ENCODE results near the gene KRT78.

Gene KRT78

DNA sequence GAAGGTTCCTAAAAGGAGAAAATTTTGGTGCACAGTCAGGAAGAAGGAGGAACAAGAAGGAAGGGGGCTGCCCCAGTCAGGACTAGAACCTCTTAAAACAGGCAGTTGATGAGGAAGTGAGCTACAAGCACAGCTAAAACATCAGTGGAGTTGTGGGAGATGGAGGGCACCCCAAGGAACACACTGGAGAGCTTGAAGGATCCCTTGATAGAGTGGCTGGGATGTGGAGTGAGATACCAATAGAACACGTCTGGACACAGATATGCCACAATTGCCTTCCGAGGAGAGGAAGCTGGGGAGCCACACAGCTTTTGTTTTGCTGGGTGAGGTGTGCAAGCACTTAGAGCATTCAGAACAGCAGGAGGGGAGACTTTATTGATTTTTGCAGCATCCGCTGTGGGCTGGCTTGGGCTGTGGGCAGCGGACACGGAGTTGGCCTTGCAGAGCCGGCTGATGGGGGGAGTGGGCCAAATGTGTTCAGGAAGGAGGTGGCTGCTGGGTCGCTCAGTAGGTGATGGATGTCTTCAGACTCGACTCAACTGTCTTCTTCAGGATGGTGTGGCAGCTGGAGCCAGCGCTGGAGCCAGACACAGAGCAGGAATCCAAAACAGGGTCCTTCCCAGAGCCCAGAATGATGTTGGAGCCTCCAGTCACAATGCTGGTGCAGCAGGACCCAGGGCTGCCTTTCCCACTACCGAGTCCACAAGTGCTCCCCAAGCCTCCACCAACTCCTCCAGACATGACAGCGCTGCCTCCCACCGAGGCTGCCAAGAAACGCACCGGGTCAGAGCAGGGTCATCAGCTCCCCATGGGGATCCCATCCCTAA lies 10.0 kb downstream of the KRT78 start:
- no peak for DNase-seq (ENCODE audit: low read depth in 2 of 2)

DNA sequence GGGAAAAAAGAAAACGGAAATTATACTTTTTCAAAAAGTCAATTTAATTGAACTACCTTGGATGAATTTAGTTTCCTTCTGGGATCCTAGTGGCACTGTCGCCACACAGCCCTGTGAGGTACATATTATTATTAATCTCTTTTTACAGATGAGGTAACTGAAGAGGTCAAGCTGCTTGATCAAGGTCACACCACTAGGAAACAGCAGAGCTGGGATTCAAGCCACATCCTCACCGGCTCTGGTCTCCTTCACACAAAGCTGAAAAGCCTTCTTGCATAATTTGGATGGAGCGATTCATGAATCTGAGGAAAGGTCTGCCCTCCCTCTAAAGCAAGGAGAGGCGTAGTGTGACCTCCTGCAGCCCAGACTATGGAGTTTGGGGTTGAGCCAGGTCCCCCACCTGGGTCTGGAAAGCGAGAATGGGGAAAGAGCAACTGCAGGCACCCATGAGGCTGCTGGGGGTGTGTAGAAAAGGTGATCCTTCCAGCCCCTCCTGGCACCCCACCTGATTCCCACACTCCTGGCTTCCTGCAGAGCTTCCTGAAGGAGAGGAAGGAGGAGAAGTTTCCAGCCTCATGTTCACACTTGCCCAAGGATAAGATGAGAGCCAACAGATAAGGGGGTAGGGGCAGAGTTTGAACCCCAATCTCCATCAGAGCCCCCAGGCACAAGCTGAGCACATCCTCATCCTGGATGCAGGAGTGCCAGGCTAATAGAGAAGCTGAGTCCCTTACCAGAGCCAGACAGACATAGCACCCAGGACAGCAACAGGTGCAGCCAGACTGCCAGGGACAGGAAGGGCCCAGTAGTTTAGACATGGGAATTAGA lies 10.8 kb downstream of the KRT78 start:
- DNase-seq (ENCODE audit: low read depth in 2 of 2): no peak

DNA sequence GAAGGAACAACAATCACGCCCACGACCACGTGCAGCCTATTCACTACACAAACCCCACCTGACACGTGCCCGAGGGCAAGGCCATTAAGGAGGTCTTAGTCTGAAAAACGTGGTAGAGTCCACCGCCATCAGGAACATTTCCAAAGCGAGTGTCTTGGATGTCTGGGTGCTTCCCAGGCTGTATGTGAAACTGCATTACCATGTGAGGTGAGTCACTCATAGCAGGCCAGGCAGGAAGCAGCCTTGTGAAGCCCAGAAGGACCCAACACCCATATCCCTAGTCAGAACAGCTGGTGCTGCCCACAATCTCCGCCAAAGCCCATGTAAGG lies 11.4 kb downstream of the KRT78 start:
- no peak for DNase-seq (ENCODE audit: low read depth in 2 of 2)

DNA sequence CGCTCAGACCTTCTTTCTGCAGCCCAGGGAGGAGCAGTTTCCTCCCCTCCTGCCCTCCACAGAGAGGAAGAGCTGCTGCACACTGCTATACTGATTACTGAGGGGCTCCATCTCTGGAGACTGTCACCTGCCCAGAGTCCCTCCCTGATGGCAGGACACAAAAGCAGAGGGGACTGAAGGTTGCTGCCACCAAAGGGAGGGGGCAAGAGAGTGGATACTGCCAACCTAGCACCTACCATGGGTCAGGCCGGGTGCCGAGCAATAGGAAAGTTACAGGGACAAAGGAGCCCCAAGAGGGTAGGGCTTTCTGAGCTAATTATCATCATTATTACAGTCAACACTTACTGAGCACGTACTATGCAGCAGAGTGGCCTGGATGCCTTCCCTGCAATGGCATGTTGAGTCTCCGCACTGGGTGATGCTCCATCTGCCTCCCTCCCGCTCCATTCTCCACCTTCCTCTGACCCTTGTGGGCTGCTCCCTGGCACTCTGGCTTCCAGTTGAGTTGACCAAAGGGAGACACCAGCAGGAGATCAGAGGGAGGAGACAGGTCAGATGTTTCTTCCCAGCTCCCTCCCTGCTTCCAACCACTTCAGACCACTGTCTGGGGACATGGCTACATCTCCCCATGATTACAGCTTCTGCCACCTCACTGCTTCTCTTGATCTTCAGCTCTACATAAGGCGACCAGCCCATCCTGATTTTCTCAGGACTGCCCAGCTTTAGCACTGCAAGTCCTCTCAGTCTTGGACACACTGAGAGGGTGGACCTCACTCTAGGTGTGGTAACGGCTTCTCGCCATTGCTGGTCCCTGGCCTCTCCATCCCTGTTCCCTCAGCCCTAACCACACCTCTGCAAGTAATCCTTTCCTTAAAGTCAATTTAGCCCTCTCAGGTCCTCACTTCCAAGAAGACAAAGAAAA lies 12.0 kb downstream of the KRT78 start:
- DNase-seq (ENCODE audit: low read depth in 2 of 2): no peak

DNA sequence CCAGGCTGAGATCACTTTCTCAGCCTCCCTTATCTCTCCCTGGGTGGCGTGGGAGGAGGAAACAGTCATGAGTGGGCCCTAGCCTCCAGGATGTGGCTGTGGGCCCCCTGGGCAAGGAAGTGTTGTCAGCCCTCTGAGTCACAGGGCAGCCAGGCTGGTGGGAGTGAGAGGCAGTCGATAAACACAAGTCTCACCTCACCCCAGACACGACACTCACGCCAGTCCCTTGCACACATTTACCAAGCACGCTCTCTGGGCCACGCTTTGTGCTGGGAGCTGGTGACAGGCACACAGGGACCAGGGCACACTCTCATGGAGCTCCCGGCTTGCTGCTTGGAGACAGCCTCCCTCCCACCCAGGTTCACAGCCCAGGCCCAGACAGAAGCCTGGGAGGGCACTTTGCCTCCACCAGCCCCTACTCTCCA lies 12.7 kb downstream of the KRT78 start:
- DNase-seq (ENCODE audit: low read depth in 2 of 2): peak; percentile 67 to 74

DNA sequence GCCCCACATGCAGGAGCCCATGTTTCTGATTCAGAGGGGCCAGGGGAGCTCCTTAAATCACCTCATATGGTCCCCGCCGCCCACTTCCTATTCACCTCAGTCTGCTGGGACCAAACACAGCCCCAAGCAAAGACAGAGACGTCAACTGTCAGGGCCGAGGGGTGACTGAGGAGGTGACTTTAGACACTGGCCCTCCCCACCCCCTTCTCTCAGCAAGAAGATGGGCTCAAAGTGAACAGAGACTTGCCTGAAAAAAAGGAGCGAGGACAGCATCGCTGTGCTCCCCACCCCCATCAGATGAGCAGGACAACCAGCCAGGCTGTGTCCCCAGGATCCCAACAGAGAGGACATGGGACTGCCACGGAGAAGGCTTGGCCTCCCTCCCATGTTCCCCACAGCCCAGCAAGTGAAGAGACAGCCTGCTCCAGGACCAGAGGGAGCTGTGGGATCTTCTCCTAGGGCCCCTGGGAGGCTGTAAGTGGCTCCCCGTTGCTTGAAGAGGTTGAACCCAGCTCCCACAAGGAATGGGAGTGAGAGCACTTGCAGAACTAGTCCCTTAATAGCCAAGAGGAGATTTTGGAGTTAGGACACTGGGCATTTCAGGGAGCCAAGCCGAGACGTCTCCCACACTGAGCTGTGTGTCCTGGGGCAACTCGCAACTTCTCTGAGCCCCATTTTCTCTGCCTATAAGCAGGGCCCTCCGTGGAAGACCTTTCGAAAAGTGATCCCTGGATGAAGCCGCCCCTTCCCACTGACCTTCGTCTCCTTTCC lies 13.3 kb downstream of the KRT78 start:
- no peak for DNase-seq (ENCODE audit: low read depth in 2 of 2)

DNA sequence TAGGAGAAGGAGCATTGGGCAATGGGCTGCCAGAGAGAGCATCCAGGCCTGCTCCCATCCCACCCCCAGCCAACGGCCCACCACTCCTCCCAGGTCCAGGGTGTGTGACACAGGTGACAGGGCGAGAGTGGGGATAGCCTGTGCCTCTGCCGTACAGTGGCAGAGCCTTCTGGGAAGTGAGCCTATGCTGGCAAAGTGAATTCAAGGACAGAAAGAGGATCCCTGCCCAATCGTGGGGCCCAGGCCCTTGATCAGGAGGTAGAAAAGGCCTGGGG lies 14.1 kb downstream of the KRT78 start:
- no peak for DNase-seq (ENCODE audit: low read depth in 2 of 2)

DNA sequence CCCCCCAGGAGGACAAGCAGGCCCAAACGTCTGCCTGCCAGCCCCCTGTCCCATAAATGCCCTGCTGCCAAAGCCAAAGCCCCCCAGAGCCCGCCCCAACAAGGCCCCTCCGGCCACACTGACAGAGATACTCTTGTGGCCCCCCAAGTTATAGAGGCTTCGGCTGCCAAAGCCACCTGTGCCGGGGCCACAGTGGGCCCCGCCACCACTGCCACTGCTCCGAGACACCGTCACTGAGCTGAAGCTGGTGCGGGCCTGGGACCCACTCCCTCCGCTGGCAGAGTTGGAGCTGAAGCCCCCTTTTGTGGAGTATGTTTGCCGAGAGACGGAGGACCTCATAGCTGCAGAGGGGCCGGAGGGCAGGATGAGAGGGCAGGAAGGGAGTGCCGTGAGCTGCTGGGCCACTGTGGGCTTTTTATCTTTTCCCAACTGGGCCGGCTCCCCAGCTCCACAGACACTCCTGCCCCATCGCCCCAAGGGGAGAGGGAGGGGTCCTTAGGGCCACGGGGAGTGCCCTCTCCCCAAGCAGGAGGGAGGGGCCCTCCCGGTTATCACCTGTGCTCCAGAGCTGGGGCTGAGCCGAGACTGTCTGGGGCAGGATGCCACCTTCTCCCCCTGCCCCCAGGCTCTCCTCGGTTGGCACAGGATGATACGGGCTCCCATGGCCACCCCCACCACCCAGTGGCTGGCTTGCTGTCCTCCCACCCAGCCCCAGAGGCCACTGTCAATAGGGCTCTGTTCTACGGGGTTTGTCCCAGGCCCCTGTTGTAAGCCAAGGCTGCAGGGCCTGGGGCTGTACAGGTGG lies 14.7 kb downstream of the KRT78 start, which contains the start of gene KRT79:
Gene KRT79 (minus strand): TSS at position 390 of the 805 bp plus-strand sequence. CDS start 51 bp downstream, at position 339.
- DNase-seq (ENCODE audit: low read depth in 2 of 2): no peak

DNA sequence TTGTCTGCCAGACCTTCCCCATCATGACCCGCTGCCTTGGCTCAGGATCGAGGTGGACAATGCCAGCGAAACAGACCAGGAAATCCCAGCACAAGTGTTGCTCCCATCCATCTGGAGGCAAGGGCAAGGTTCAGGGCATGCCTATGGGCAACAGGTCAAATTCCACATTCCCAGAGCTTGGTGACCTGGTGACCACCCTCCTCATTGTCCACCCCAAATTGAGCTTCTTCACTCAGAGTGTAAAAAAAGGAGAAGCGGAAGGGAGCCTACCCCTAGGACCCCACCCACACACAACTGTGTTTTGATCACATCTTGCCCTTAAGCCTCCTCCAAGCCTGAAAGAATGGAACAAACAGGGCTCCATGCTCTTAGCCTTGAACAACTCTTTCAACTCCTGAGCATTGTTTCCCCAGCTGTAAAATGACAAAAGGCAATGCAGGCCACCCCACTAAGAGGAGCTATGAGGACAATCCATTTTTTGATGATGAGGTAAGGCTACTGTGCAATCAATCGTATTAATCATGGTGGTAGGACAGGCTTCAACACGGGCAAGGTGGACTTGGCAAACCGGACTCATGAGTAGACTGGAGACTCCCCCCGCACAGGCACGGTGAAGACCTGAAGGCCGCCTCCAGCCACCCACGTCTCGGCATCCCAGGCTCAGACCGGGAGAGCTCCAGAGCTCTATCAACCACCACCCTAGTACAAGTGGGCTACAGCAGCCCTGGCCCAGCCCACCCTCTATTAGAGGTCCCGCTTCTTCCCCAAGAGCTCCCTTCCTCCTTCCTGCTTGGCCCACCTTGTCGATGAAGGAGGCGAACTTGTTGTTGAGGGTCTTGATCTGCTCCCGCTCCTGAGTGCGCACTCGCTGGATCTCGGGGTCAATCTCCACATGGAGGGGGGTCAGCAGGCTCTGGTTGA lies 15.5 kb downstream of the KRT78 start:
- DNase-seq (ENCODE audit: low read depth in 2 of 2): no peak

DNA sequence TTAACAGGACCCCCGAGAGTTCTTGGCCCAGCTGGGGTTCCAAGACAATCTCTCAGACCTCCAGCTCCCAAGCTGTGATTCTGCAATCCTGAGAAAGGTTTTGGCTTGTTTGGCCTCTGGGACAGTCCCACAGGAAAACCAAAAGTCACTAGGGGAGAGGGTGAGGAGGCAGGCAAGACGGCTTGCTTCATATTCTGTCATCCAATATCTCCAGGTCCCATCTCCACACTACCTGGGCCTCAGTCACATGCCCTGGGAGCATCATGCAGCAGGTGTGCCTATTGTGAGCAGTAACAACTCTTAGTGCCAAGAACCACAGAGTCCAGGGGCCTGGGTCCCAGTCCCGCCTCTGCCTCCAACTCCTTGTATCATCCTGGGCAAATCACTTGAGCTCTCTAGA lies 16.3 kb downstream of the KRT78 start:
- DNase-seq (ENCODE audit: low read depth in 2 of 2): no peak

DNA sequence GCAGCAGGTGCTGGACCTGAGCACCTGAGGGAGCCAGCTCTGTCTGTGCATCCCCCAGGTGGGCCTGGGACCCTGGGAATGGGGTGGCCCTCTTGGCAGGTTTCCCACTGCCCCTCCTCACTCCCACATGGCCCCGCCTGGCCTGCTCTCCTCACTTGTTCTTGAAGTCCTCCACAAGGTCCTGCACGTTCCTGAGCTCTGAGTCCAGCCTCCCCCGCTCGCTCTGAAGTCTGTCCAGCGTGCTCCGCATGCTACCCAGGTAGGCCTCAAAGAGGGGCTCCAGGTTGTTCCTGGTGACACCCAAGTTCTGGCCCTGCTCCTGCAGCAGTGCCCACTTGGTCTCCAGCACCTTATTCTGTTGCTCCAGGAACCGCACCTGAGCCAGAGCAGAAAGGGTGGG lies 17.5 kb downstream of the KRT78 start:
- no peak for DNase-seq (ENCODE audit: low read depth in 2 of 2)

DNA sequence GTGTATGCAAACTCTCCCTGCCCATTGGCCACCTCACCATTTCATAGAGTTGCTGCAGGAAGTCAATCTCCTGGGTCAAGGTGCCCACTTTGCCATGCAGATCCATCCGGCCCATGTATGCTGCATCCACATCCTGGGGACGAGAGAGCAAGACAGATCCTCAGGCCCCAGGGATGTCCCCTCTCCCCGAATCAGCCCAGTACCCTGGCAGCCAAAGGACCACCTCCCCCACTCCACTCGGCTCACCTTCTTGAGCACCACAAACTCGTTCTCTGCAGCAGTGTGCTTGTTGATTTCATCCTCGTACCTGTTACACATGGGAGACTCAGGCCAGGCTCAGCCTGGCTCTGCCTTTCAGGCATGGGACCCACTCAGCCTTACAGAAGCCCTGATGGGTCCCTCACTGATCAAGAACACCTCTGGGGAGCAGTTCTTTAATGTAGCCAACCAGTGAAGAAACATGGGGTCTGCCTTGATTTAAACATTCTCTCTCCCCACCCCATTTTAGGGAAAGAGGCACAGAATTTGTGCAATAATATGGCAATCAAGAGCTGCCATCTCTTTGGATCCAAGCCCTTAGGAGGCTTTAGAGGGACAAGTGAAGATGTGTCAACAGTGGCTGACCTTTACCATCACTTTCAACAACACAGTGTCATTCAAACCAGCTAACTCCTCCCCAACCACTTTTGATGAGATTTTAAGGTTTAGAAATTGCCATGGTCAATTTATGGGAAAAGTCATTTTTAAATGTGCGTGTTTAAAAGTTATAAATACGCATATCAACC lies 18.6 kb downstream of the KRT78 start:
- DNase-seq (ENCODE audit: low read depth in 2 of 2): no peak

DNA sequence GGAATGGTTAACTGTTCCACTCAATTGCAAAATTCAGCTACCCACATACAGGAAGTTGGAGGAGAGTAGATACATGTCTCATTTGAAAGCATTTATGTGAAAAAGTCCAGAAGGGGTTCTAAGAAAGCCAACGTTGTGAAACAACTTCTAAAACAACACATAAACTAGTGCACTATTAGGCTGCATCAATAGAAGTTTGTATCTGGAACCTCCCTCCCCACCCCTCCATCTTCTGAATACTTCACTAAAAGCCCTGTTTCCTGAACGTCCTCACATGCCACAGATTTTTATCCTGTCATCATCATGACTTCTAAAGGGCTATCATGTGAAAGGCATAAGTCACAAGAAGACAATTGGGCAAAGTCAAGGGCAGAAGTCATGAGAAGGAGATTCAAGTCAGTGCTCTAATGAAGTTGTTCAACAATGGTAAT lies 20.2 kb downstream of the KRT78 start:
- no peak for DNase-seq (ENCODE audit: low read depth in 2 of 2)

DNA sequence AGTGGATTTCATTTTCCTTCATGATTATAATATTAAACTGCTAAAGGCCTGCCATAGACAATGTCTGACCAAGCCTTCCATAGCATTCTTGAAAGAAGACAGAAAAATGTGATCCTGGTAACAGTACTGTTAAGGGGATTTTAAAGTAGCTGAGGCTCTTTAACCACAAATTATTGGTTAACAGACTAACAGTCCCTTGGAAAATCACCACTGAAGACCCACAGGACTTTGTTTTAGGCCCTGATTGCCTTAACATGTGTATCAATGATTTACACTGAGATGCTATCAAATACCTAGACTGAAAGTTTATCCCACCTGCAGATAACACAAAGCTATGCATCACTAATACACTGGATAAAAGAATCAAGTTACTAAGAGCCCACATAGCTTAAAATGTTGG lies 20.6 kb downstream of the KRT78 start:
- no peak for DNase-seq (ENCODE audit: low read depth in 2 of 2)

DNA sequence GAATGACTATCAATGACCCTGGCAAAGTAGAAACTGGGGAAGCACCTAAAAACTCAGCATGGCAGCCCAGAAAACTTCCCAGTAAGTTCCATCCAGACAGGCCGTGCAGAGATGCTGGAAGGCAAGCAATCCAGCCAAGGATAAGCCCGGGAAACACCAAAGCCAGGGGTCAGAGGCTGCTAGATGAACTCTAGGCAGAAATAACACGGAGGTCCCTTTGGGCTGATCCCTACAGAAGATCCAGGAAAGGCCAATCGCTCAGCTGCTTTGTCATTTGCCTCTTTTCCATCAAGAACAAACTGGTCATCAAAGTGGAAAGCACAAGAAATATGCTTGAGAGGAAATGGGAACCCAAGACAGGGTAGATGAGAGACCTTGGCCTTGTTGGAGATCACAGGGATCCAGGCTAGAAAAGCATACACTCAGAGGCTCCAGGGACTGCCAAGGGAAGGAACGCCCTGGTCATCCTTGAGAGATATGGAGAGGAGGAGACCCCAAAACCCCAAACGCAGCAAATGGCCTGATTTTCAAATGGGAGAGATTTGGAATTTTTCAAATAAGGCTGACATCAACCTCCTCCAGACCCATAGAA lies 21.2 kb downstream of the KRT78 start:
- no peak for DNase-seq (ENCODE audit: low read depth in 2 of 2)

DNA sequence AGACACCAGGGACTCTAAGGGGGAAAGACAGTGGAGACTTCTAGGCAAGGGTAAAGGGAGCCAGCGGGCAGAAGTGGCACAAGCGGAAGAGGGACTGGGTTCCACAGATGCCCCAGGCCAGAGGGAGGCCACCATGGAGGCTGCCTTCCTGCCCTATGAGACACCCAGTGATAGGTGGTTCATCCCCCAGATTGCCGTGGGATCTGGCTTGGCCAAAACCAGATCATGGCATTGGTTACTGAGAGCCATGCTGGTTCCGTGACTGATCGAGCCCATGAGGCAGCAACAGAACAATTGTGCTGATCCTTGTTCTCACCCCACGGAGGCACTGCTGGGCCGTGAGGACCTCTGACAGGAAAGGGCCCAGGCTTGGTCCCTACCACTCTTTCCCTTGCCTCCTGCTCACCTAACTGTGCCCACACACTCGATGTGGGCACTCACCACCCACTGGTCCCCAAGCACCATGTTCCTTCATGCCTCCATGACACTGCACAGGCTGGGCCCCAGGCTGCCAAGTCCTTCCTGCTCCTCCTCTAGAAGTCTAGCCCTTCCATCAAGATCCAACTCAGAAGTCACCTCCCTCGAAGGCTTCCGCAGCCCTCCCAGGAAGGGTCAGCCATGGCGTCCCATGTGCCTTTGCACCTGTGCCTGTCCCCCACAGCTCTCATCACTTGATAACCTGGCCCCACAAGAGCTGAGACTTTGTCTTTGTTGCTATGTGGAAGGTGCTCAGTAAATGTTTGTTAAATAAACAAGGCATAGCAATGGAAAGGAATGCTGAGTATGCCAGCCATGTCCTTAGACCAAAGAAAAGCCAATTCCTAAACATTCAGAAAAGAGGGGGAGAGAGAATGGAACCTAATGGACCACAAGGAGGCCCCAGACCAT lies 21.9 kb downstream of the KRT78 start:
- DNase-seq (ENCODE audit: low read depth in 2 of 2): no peak

DNA sequence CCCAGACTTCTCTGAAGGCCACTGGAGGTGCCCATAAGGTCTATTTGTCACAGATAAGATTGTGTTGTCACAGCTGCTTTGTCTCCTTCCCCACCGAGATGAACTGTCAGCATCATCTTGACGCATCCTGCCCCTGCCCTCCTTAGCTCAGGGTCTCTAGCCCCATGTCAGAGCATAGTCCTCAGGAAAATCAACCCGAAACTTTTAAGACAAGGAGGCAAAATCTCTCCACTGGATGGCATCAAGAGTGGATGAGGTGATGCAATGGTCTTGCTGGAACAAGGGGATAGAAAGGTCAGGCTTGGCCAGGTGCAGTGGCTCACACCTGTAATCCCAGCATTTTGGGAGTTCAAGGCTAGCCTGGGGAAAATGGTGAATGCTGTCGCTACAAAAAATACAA lies 22.8 kb downstream of the KRT78 start:
- no peak for DNase-seq (ENCODE audit: low read depth in 2 of 2)

Data from stimulated activated CD8-positive, alpha-beta memory T cell treated with anti-CD3 and anti-CD28 coated beads, Interleukin-15, amount 100 ng/mL, for 4 hours (primary cell).